HL-60 (cell line): ENCODE measurements around the gene COMMD1.

Experiments used
- DNase-seq, 2 experiments: peaks; one replicate each; pipeline ENCODE4 v3.0.0-alpha.2; 2010 to 2020; ENCODE audit warnings: low read depth in 1 of 2, low spot score in 1 of 2
- H3K27ac ChIP-seq: fragments of 250-450 bp; sonication (Bioruptor Pico); replicated peaks from 2 replicates; pipeline ENCODE4 v1.5.1; 2020; ENCODE audit warnings: mild to moderate bottlenecking, moderate library complexity
- H3K27me3 ChIP-seq: fragments of 250-450 bp; sonication (Bioruptor Pico); 2 replicates; pipeline ENCODE4 v1.5.1; 2021; ENCODE audit warnings: mild to moderate bottlenecking, moderate library complexity; ENCODE audit not compliant: insufficient read depth, poor library complexity, severe bottlenecking
- H3K4me3 ChIP-seq: replicated peaks from 2 replicates; pipeline ENCODE4 v1.5.1; 2011; ENCODE audit warnings: mild to moderate bottlenecking, control low read depth, low read length; ENCODE audit not compliant: insufficient read depth
- CTCF ChIP-seq: IDR thresholded peaks from one replicate; pipeline ENCODE4 v1.5.1; 2011; ENCODE audit warnings: low read length, control low read depth, inconsistent platforms; ENCODE audit not compliant: insufficient read depth
- GABPA ChIP-seq: IDR thresholded peaks from 2 replicates; pipeline ENCODE4 v1.6.1; 2012; ENCODE audit warnings: low read depth
- POLR2AphosphoS5 ChIP-seq: IDR thresholded peaks from 2 replicates; pipeline ENCODE4 v1.6.1; 2012; ENCODE audit warnings: low read depth
- REST ChIP-seq: IDR thresholded peaks from 2 replicates; pipeline ENCODE4 v1.6.1; 2012; ENCODE audit warnings: low read depth; ENCODE audit not compliant: insufficient replicate concordance
- SPI1 ChIP-seq: IDR thresholded peaks from 2 replicates; pipeline ENCODE4 v1.6.1; 2012; ENCODE audit warnings: low read depth, mild to moderate bottlenecking, borderline replicate concordance

COMMD1 gene

GRCh38 chr2:61962095-61962984, 56.9 kb downstream of the COMMD1 start:
- no peak for DNase-seq
- TF ChIP-seq CTCF (no peak), REST (no peak), POLR2AphosphoS5 (no peak), SPI1 (no peak), GABPA (no peak)

GRCh38 chr2:61966087-61966727, 60.7 kb downstream of the COMMD1 start:
- H3K27me3 ChIP-seq = no peaks in the 10 kb centered on the region
- TF ChIP-seq POLR2AphosphoS5 (no peak), CTCF (no peak), GABPA (no peak), REST (no peak), SPI1 (no peak)

More at GRCh38 chr2:61962095-61962984, 56.9 kb downstream of the COMMD1 start:
- H3K27ac ChIP-seq = no peak overlapping the region
- H3K4me3 ChIP-seq = no peak overlapping the region
- no peaks in the 10 kb centered on the region for H3K27me3 ChIP-seq

GRCh38 chr2:61967262-61967661, 61.8 kb downstream of the COMMD1 start:
- Histone ChIP-seq H3K27me3 (no peaks in the 10 kb centered on the region), H3K4me3 (no peak overlapping the region), H3K27ac (no peak overlapping the region)
- DNase-seq = no peak
- TF ChIP-seq REST (no peak), CTCF (no peak), POLR2AphosphoS5 (no peak), SPI1 (no peak), GABPA (no peak)

More at GRCh38 chr2:61966087-61966727, 60.7 kb downstream of the COMMD1 start:
- Histone ChIP-seq H3K4me3 (no peak overlapping the region), H3K27ac (no peak overlapping the region)
- no peak for DNase-seq
